Measurements from ENCODE around the gene CUBN.

Gene CUBN

GRCh38 chr10:16986406-16987205 lies 143.0 kb downstream of the CUBN start:
- H3K4me1 ChIP-seq (ENCODE audit: insufficient read depth, low read length) = peaks cover 34% of the 10 kb centered on the region
- no peaks in the 10 kb centered on the region for H3K9me3 ChIP-seq (ENCODE audit: low read length)
- peak overlapping the region; percentile 13 for H3K4me3 ChIP-seq (ENCODE audit: low read length)
- H3K27me3 ChIP-seq (ENCODE audit: insufficient read depth, low read length) = no peaks in the 10 kb centered on the region
- H2AFZ ChIP-seq (ENCODE audit: low read depth, low read length) = peak overlapping the region; percentile 8
- no peaks in the 10 kb centered on the region for H3K36me3 ChIP-seq (ENCODE audit: insufficient read depth, low read length)

GRCh38 chr10:16986082-16986405 lies 143.6 kb downstream of the CUBN start:
- H3K4me1 ChIP-seq (ENCODE audit: insufficient read depth, low read length) = peaks cover 34% of the 10 kb centered on the region
- H3K9me3 ChIP-seq (ENCODE audit: low read length) = no peaks in the 10 kb centered on the region
- H2AFZ ChIP-seq (ENCODE audit: low read depth, low read length) = no peak overlapping the region
- no peak overlapping the region for H3K4me3 ChIP-seq (ENCODE audit: low read length)
- H3K27me3 ChIP-seq (ENCODE audit: insufficient read depth, low read length) = no peaks in the 10 kb centered on the region
- H3K36me3 ChIP-seq (ENCODE audit: insufficient read depth, low read length) = no peaks in the 10 kb centered on the region

- Histone ChIP-seq H3K27me3 (ENCODE audit: insufficient read depth, low read length) (no peaks in the 10 kb centered on the region), H3K4me3 (ENCODE audit: low read length) (no peak overlapping the region), H3K4me1 (ENCODE audit: insufficient read depth, low read length) (peaks cover 34% of the 10 kb centered on the region)
Observed at GRCh38 chr10:16984242-16984641, 145.4 kb downstream of the CUBN start.

GRCh38 chr10:16976803-16977202 lies 152.8 kb downstream of the CUBN start:
- Histone ChIP-seq H3K36me3 (ENCODE audit: insufficient read depth, low read length) (no peaks in the 10 kb centered on the region), H3K27me3 (ENCODE audit: insufficient read depth, low read length) (no peaks in the 10 kb centered on the region), H3K9me3 (ENCODE audit: low read length) (peaks cover 9% of the 10 kb centered on the region), H2AFZ (ENCODE audit: low read depth, low read length) (no peak overlapping the region), H3K4me3 (ENCODE audit: low read length) (no peak overlapping the region), H3K4me1 (ENCODE audit: insufficient read depth, low read length) (no peaks in the 10 kb centered on the region)

More at GRCh38 chr10:16984242-16984641, 145.4 kb downstream of the CUBN start:
- Histone ChIP-seq H3K9me3 (ENCODE audit: low read length) (peaks cover 2% of the 10 kb centered on the region), H2AFZ (ENCODE audit: low read depth, low read length) (no peak overlapping the region), H3K36me3 (ENCODE audit: insufficient read depth, low read length) (no peaks in the 10 kb centered on the region)

GRCh38 chr10:16975188-16975587 lies 154.4 kb downstream of the CUBN start:
- Histone ChIP-seq H2AFZ (ENCODE audit: low read depth, low read length) (no peak overlapping the region), H3K4me1 (ENCODE audit: insufficient read depth, low read length) (no peaks in the 10 kb centered on the region), H3K36me3 (ENCODE audit: insufficient read depth, low read length) (no peaks in the 10 kb centered on the region), H3K27me3 (ENCODE audit: insufficient read depth, low read length) (no peaks in the 10 kb centered on the region), H3K4me3 (ENCODE audit: low read length) (no peak overlapping the region), H3K9me3 (ENCODE audit: low read length) (peaks cover 7% of the 10 kb centered on the region)

DNA sequence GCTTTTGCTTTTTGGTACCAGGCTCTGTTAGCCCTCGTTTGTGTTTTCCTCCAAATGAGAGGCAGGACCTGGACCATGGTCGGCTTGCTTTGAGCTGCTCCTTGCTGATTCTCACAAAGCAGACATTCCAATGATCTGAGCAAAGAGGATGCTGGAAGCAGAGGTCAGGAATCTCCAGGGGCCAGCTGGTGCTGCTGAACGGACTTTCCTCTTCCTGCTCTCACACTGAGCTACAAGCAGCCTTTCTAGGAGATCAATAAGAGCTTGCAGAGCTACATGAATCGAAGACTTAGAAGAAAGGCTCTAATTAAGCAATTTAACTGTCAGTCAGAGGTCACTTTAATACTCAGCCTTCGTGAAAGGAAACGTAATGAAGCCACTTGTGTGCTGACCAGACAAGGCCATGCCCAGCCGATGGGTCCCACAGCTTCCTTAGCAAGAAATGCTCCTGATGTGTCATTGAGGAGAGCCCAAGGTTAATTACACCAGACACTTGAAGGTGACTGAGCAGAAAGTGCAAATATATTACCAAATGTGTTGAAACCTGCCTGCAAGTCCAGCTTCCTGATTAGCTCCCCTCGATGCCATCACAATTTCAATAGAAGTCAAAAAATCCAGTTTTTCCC lies 161.1 kb downstream of the CUBN start:
- no peaks in the 10 kb centered on the region for H3K9me3 ChIP-seq (ENCODE audit: low read length)
- H3K4me3 ChIP-seq (ENCODE audit: low read length) = peak overlapping the region; percentile 28
- H3K36me3 ChIP-seq (ENCODE audit: insufficient read depth, low read length) = no peaks in the 10 kb centered on the region
- H3K27me3 ChIP-seq (ENCODE audit: insufficient read depth, low read length) = no peaks in the 10 kb centered on the region
- H3K4me1 ChIP-seq (ENCODE audit: insufficient read depth, low read length) = peaks cover 27% of the 10 kb centered on the region
- no peak overlapping the region for H2AFZ ChIP-seq (ENCODE audit: low read depth, low read length)

DNA sequence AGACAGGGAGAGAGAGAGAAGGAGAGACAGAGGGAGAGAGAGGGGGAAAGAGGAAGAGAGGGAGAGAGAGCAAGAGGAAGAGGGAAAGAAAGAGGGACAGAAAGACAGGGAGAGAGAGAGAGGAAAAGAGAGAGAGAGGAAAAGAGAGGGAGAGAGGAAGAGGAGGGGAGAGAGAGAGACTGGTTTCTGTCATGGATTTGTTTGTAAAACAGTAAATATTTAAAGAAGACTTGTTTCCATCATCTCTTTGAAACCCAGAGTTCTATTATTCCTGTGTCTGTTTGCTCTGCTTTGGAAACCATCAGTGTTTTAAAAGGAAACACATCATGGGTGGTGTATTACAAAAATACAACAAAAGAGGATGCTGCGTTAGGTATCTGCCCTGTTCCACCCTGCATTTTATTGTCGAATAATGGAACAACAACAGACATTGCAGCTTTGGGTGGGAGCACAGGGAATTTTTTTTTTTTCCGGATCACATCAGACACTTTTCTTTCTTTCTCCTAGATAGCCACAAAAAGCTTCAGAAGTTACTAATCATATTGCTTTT lies 161.7 kb downstream of the CUBN start:
- Histone ChIP-seq H3K4me3 (ENCODE audit: low read length) (peak overlapping the region; percentile 28), H3K36me3 (ENCODE audit: insufficient read depth, low read length) (no peaks in the 10 kb centered on the region), H3K27me3 (ENCODE audit: insufficient read depth, low read length) (no peaks in the 10 kb centered on the region), H2AFZ (ENCODE audit: low read depth, low read length) (no peak overlapping the region), H3K9me3 (ENCODE audit: low read length) (no peaks in the 10 kb centered on the region), H3K4me1 (ENCODE audit: insufficient read depth, low read length) (peaks cover 27% of the 10 kb centered on the region)

DNA sequence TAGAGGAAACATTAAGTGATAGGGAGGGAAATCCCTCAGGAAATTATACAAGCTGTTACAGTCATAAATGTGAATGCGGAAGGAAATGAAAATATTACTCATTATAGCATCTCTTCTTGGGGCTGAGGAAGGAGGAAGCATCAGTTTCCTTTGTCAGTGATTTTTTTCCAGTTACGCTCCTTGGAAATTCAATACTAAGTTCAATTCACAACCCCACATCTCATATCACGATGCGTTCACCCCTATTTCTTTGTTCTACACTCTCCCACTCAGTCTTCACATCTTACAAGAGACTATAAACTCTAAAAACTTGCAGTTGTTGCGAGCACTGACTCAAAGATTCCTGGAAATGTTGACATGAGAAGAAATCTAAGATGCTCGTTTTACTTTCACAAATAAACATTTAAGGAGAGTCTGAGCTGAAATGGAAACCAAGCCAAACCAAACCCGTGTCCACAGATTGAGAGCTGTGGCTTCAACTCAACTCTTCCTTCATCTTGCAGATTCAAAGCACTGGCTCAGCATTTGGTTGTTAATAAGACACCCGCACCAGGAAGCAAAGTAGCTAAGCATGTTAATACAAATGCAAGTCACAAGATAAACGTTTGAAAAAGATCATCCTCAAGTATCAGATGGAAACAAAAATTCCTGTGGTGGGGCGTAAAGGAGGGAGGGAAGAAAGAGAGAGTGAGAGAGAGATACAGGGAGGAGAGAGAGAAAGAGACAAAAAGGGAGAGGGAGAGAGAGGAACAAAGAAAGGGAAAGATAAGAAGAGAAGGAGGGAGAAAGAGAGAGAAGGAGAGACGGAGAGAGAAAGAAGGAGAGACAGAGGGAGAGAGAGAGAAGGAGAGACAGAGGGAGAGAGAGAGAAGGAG lies 162.4 kb downstream of the CUBN start:
- Histone ChIP-seq H3K9me3 (ENCODE audit: low read length) (no peaks in the 10 kb centered on the region), H3K36me3 (ENCODE audit: insufficient read depth, low read length) (no peaks in the 10 kb centered on the region), H3K4me3 (ENCODE audit: low read length) (no peak overlapping the region), H3K4me1 (ENCODE audit: insufficient read depth, low read length) (peaks cover 27% of the 10 kb centered on the region), H2AFZ (ENCODE audit: low read depth, low read length) (no peak overlapping the region), H3K27me3 (ENCODE audit: insufficient read depth, low read length) (no peaks in the 10 kb centered on the region)

GRCh38 chr10:16965740-16966447 lies 163.7 kb downstream of the CUBN start:
- no peaks in the 10 kb centered on the region for H3K36me3 ChIP-seq (ENCODE audit: insufficient read depth, low read length)
- H3K4me1 ChIP-seq (ENCODE audit: insufficient read depth, low read length) = peaks cover 27% of the 10 kb centered on the region
- no peak overlapping the region for H3K4me3 ChIP-seq (ENCODE audit: low read length)
- H2AFZ ChIP-seq (ENCODE audit: low read depth, low read length) = no peak overlapping the region
- no peaks in the 10 kb centered on the region for H3K27me3 ChIP-seq (ENCODE audit: insufficient read depth, low read length)
- H3K9me3 ChIP-seq (ENCODE audit: low read length) = no peaks in the 10 kb centered on the region

GRCh38 chr10:16965344-16965616 lies 164.3 kb downstream of the CUBN start:
- no peaks in the 10 kb centered on the region for H3K36me3 ChIP-seq (ENCODE audit: insufficient read depth, low read length)
- no peak overlapping the region for H2AFZ ChIP-seq (ENCODE audit: low read depth, low read length)
- H3K4me1 ChIP-seq (ENCODE audit: insufficient read depth, low read length) = peaks cover 30% of the 10 kb centered on the region
- no peaks in the 10 kb centered on the region for H3K27me3 ChIP-seq (ENCODE audit: insufficient read depth, low read length)
- H3K9me3 ChIP-seq (ENCODE audit: low read length) = no peaks in the 10 kb centered on the region
- no peak overlapping the region for H3K4me3 ChIP-seq (ENCODE audit: low read length)

- Histone ChIP-seq H3K27me3 (ENCODE audit: insufficient read depth, low read length) (no peaks in the 10 kb centered on the region), H2AFZ (ENCODE audit: low read depth, low read length) (no peak overlapping the region), H3K9me3 (ENCODE audit: low read length) (no peaks in the 10 kb centered on the region), H3K36me3 (ENCODE audit: insufficient read depth, low read length) (no peaks in the 10 kb centered on the region), H3K4me1 (ENCODE audit: insufficient read depth, low read length) (peaks cover 30% of the 10 kb centered on the region), H3K4me3 (ENCODE audit: low read length) (no peak overlapping the region)
Observed at GRCh38 chr10:16964576-16965343, 164.9 kb downstream of the CUBN start.

GRCh38 chr10:16960551-16960950 lies 169.1 kb downstream of the CUBN start:
- no peak overlapping the region for H2AFZ ChIP-seq (ENCODE audit: low read depth, low read length)
- H3K9me3 ChIP-seq (ENCODE audit: low read length) = no peaks in the 10 kb centered on the region
- H3K4me1 ChIP-seq (ENCODE audit: insufficient read depth, low read length) = peaks cover 2% of the 10 kb centered on the region
- no peaks in the 10 kb centered on the region for H3K36me3 ChIP-seq (ENCODE audit: insufficient read depth, low read length)
- no peak overlapping the region for H3K4me3 ChIP-seq (ENCODE audit: low read length)
- no peaks in the 10 kb centered on the region for H3K27me3 ChIP-seq (ENCODE audit: insufficient read depth, low read length)
